PC-9 (cell line): Measurements from ENCODE around the gene ERAS. TPM values are rescaled to one million over a fixed set of nuclear protein-coding genes. Genes with fewer than 3 reads are reported as not detected.
"Not testable (repeated sequence)": the region's sequence is repeated elsewhere in the genome, so short reads cannot be mapped to it uniquely, and the experiment has no call there.

Experiments used
- BruUV-seq: library from RNA; stranded (reverse); fragments of 400-500 nt; replicated peaks from 2 replicates; lab custom pipeline; 2021; lab: Mats Ljungman, UMichigan
- CTCF ChIA-PET: fragments of 300-600 bp; sonication (Branson Sonifier 250); formaldehyde crosslinking; loops from one replicate; lab custom pipeline; 2022; ENCODE audit warnings: antibody characterized with exemption; lab: Charles Lee
- POLR2A ChIA-PET: fragments of 300-600 bp; sonication (Branson Sonifier 250); formaldehyde crosslinking; loops from one replicate; lab custom pipeline; 2022; ENCODE audit warnings: antibody characterized with exemption; ENCODE audit not compliant: unreplicated experiment; lab: Charles Lee
- DNase-seq, 2 experiments: peaks; one replicate each; pipeline versions ENCODE4 v3.0.0 to v3.0.0-alpha.2; 2015 to 2022; ENCODE audit warnings: mixed read lengths in 1 of 2
- H2AFZ ChIP-seq: fragments of 200-600 bp; sonication (generic); 2 replicates; pipeline ENCODE4 v1.8.1; 2017; ENCODE audit warnings: antibody characterized with exemption
- H3F3A ChIP-seq: fragments of 200-600 bp; sonication (generic); 2 replicates; pipeline ENCODE4 v1.8.1; 2017; ENCODE audit warnings: antibody characterized with exemption, mild to moderate bottlenecking, low read depth; ENCODE audit not compliant: insufficient read depth
- H3K27ac ChIP-seq: fragments of 200-600 bp; sonication (generic); 2 replicates; pipeline ENCODE4 v1.6.1; 2016; ENCODE audit warnings: mixed run types
- H3K27me3 ChIP-seq: fragments of 200-600 bp; sonication (generic); 2 replicates; pipeline ENCODE4 v1.6.1; 2016; ENCODE audit warnings: low read depth, mixed run types; ENCODE audit not compliant: insufficient read depth
- H3K36me3 ChIP-seq: fragments of 200-600 bp; sonication (generic); 2 replicates; pipeline ENCODE4 v1.6.1; 2016; ENCODE audit warnings: low read depth, mixed run types
- H3K4me1 ChIP-seq: fragments of 200-600 bp; sonication (generic); replicated peaks from 2 replicates; pipeline ENCODE4 v1.6.1; 2016; ENCODE audit warnings: mixed run types; ENCODE audit not compliant: insufficient read depth
- H3K4me2 ChIP-seq: fragments of 200-600 bp; sonication (generic); 2 replicates; pipeline ENCODE4 v1.6.1; 2017; ENCODE audit warnings: mixed run types
- H3K4me3 ChIP-seq: fragments of 200-600 bp; sonication (generic); 2 replicates; pipeline ENCODE4 v1.6.1; 2016; ENCODE audit warnings: mixed run types
- H3K79me2 ChIP-seq: fragments of 200-600 bp; sonication (generic); 2 replicates; pipeline ENCODE4 v1.6.1; 2017; ENCODE audit warnings: low read depth, mixed run types
- H3K9me2 ChIP-seq: fragments of 200-600 bp; sonication (generic); 2 replicates; pipeline ENCODE4 v1.8.1; 2017; ENCODE audit warnings: mild to moderate bottlenecking; ENCODE audit not compliant: insufficient read depth
- H3K9me3 ChIP-seq: fragments of 200-600 bp; sonication (generic); 2 replicates; pipeline ENCODE4 v1.8.1; 2016; ENCODE audit warnings: low read depth; ENCODE audit not compliant: insufficient read depth
- H4K20me1 ChIP-seq: fragments of 200-600 bp; sonication (generic); 2 replicates; pipeline ENCODE4 v1.8.1; 2017; ENCODE audit not compliant: insufficient read depth
- EZH2 ChIP-seq: fragments of 200-600 bp; sonication (generic); IDR thresholded peaks from 2 replicates; pipeline ENCODE4 v1.8.0; 2017; ENCODE audit warnings: antibody characterized with exemption, low read depth
- intact Hi-C: fragments of 100-400 bp; cut with micrococcal nuclease; formaldehyde crosslinking; loops from one replicate; pipeline ENCODE4 v1.10.0; 2022; ENCODE audit not compliant: unreplicated experiment
- total RNA-seq: library from RNA; stranded (reverse); gene quantifications from 2 replicates; pipeline ENCODE4 v1.2.3, GENCODE V29; 2021
- TF ChIP-seq, protein P1 (sequence below): fragments of 200-600 bp; sonication (generic); conservative IDR thresholded peaks from 2 replicates; pipeline ENCODE4 v1.6.1; 2017; ENCODE audit warnings: mixed run types, antibody characterized with exemption, mild to moderate bottlenecking, moderate library complexity

Gene ERAS
- total RNA-seq, 1 experiment from 2014 or later: not detected

- Histone ChIP-seq H3K4me3 (no peak overlapping the region), H4K20me1 (no peaks in the 10 kb centered on the region), H3K79me2 (no peaks in the 10 kb centered on the region), H3K36me3 (no peaks in the 10 kb centered on the region), H3K4me2 (no peak overlapping the region), H2AFZ (no peak overlapping the region), H3K27me3 (no peaks in the 10 kb centered on the region), H3K27ac (no peak overlapping the region), H3F3A (no peaks in the 10 kb centered on the region), H3K9me3 (no peaks in the 10 kb centered on the region), H3K9me2 (no peaks in the 10 kb centered on the region), H3K4me1 (no peaks in the 10 kb centered on the region)
- CTCF ChIA-PET: no interaction called here
- no peak for DNase-seq
- intact Hi-C loops: no loop called here
- POLR2A ChIA-PET: no interaction called here
- no TSS peak for BruUV-seq
- TF ChIP-seq, protein P1, sequence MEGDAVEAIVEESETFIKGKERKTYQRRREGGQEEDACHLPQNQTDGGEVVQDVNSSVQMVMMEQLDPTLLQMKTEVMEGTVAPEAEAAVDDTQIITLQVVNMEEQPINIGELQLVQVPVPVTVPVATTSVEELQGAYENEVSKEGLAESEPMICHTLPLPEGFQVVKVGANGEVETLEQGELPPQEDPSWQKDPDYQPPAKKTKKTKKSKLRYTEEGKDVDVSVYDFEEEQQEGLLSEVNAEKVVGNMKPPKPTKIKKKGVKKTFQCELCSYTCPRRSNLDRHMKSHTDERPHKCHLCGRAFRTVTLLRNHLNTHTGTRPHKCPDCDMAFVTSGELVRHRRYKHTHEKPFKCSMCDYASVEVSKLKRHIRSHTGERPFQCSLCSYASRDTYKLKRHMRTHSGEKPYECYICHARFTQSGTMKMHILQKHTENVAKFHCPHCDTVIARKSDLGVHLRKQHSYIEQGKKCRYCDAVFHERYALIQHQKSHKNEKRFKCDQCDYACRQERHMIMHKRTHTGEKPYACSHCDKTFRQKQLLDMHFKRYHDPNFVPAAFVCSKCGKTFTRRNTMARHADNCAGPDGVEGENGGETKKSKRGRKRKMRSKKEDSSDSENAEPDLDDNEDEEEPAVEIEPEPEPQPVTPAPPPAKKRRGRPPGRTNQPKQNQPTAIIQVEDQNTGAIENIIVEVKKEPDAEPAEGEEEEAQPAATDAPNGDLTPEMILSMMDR: no peak
- TF ChIP-seq EZH2: no peak
These were observed 28.6 kb downstream of the ERAS start for GRCh38 chrX:48854898-48855297.

DNA sequence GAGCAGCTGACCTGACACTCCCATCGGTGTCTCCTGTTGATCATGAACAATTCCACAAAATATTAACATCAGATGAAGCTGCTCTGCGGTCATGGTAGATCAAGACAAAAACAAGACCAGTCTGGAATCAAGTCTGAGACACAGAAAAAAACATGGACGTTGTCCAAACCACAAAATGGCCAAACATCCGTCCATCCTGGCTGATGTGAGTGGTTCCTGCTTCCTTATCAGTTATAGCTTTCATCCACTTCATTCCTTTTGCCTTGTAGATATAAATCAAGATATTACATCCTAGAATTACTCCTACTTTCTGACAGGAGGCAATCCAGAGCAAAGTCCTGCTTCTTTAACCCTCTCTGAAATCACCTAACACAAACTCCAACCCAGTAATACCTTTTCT, 37.9 kb downstream of the ERAS start:
- Histone ChIP-seq H3K9me2 (no peaks in the 10 kb centered on the region), H3K4me3 (no peak overlapping the region), H2AFZ (no peak overlapping the region), H3K9me3 (no peaks in the 10 kb centered on the region), H3K4me1 (peaks cover 7% of the 10 kb centered on the region; the same call in 1 of the 2 replicates), H3K27ac (peak overlapping the region; percentile 60), H3K27me3 (no peaks in the 10 kb centered on the region), H3K36me3 (no peaks in the 10 kb centered on the region), H3K4me2 (peak overlapping the region; percentile 40), H3F3A (peaks cover 3% of the 10 kb centered on the region; the same call in 1 of the 2 replicates), H4K20me1 (no peaks in the 10 kb centered on the region), H3K79me2 (no peaks in the 10 kb centered on the region)
- CTCF ChIA-PET: interaction anchor here (0.7 kb wide), 1 partner anchor 48 kb away, joined by 5 read pairs; no protein-coding TSS in a partner anchor
- POLR2A ChIA-PET: interaction anchor here (0.8 kb wide), 1 partner anchor 327 kb away, joined by 9 read pairs; no protein-coding TSS in a partner anchor
- intact Hi-C loops: no loop called here
- peak; percentile 37 to 74 for DNase-seq
- TF ChIP-seq EZH2: no peak
- TF ChIP-seq, protein P1: no peak
- no TSS peak for BruUV-seq

GRCh38 chrX:48872017-48872416, 45.7 kb downstream of the ERAS start:
- H3K27ac ChIP-seq, H3K36me3 ChIP-seq, H3K9me2 ChIP-seq, H3K4me3 ChIP-seq, H3K79me2 ChIP-seq, H3K27me3 ChIP-seq, intact Hi-C loops, DNase-seq, BruUV-seq, H3K4me1 ChIP-seq, CTCF ChIA-PET, H3K9me3 ChIP-seq, H2AFZ ChIP-seq, H3K4me2 ChIP-seq, H3F3A ChIP-seq, H4K20me1 ChIP-seq, POLR2A ChIA-PET: not testable (repeated sequence)

GRCh38 chrX:48876944-48877343, 50.6 kb downstream of the ERAS start:
- H3K27me3 ChIP-seq, intact Hi-C loops, H3K9me3 ChIP-seq, BruUV-seq, H3K9me2 ChIP-seq, H3K27ac ChIP-seq, DNase-seq, H3K36me3 ChIP-seq, H3K79me2 ChIP-seq, H3F3A ChIP-seq, H2AFZ ChIP-seq, H4K20me1 ChIP-seq, POLR2A ChIA-PET, H3K4me3 ChIP-seq, CTCF ChIA-PET, H3K4me2 ChIP-seq, H3K4me1 ChIP-seq: not testable (repeated sequence)

Other genes starting within 250 kb of the ERAS start
- gene WDR13, start 229.0 kb upstream of the ERAS start, total RNA-seq: 28.6 and 43.9 TPM in 2 replicates
- gene WAS, start 142.7 kb upstream of the ERAS start, total RNA-seq: 0.22 TPM in 1 of 2 replicates, not detected in the other
- gene SUV39H1, start 129.8 kb upstream of the ERAS start, total RNA-seq: 10.5 and 11.7 TPM in 2 replicates
- gene GLOD5, start 64.8 kb upstream of the ERAS start, total RNA-seq: not detected in 2 replicates
- not detected in 2 replicates for gene GATA1, start 39.9 kb upstream of the ERAS start, total RNA-seq
- gene HDAC6, start 24.4 kb upstream of the ERAS start, total RNA-seq: 44.2 and 48.5 TPM in 2 replicates
- not detected in 2 replicates for gene PCSK1N, start 9.1 kb downstream of the ERAS start, total RNA-seq
- gene TIMM17B, start 71.3 kb downstream of the ERAS start, total RNA-seq: 44.9 and 54.1 TPM in 2 replicates
- gene PQBP1, start 71.4 kb downstream of the ERAS start, total RNA-seq: 36.4 and 39.4 TPM in 2 replicates
- 24.1 and 29.6 TPM in 2 replicates for gene SLC35A2, start 85.1 kb downstream of the ERAS start, total RNA-seq
- 3.6 and 4.4 TPM in 2 replicates for gene PIM2, start 92.5 kb downstream of the ERAS start, total RNA-seq
- 34.6 and 37.1 TPM in 2 replicates for gene OTUD5, start 131.1 kb downstream of the ERAS start, total RNA-seq
- gene KCND1, start 145.3 kb downstream of the ERAS start, total RNA-seq: 1.2 and 2.2 TPM in 2 replicates
- gene GRIPAP1, start 175.8 kb downstream of the ERAS start, total RNA-seq: 33.6 and 35.2 TPM in 2 replicates
- 27.2 and 33.7 TPM in 2 replicates for gene TFE3, start 216.8 kb downstream of the ERAS start, total RNA-seq
- gene CCDC120, start 232.5 kb downstream of the ERAS start, total RNA-seq: 20.6 and 23.9 TPM in 2 replicates
- gene PRAF2, start 247.5 kb downstream of the ERAS start, total RNA-seq: 12.8 and 17.6 TPM in 2 replicates